ENCODE results near the gene ZNF232.
A peak's percentile ranks its signal among the peaks of the same experiment; 100 is the strongest.
"Not testable (repeated sequence)": the region's sequence is repeated elsewhere in the genome, so short reads cannot be mapped to it uniquely, and the experiment has no call there.

Gene ZNF232

GRCh38 chr17:5122586-5123342, 11.1 kb upstream of the ZNF232 start:
- TF ChIP-seq, protein P1, sequence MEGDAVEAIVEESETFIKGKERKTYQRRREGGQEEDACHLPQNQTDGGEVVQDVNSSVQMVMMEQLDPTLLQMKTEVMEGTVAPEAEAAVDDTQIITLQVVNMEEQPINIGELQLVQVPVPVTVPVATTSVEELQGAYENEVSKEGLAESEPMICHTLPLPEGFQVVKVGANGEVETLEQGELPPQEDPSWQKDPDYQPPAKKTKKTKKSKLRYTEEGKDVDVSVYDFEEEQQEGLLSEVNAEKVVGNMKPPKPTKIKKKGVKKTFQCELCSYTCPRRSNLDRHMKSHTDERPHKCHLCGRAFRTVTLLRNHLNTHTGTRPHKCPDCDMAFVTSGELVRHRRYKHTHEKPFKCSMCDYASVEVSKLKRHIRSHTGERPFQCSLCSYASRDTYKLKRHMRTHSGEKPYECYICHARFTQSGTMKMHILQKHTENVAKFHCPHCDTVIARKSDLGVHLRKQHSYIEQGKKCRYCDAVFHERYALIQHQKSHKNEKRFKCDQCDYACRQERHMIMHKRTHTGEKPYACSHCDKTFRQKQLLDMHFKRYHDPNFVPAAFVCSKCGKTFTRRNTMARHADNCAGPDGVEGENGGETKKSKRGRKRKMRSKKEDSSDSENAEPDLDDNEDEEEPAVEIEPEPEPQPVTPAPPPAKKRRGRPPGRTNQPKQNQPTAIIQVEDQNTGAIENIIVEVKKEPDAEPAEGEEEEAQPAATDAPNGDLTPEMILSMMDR (IDR thresholded peaks at IDR 0.05; ENCODE audit: insufficient read depth, low read depth, low read length, missing control alignments): no peak
- peak overlapping the region; percentile 31 for H3K4me3 ChIP-seq (ENCODE audit: low read length)
- no peak for DNase-seq (ENCODE audit: low read depth)

DNA sequence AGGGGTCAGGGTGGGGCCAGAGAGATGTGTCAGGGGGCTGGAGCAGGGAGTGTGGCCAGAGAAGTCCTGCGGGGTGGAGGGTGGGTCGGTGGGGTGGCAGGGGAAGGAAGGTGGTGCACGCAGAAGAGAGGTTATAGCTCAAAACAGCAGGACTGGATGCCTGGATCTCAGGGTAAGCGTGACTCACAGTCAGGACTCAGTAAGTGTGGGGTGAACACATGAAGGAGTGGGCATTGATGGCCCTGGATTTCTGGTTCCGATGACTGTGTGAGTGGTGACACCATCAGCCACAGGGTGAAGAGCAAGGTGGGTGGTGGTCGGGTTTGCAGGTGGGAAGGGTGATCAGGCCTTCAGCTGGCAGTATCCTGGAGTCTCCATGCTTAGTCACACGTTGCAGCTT, 10.4 kb upstream of the ZNF232 start:
- H3K4me3 ChIP-seq (ENCODE audit: low read length): not testable (repeated sequence)

GRCh38 chr17:5121186-5121841, 9.6 kb upstream of the ZNF232 start:
- no peak for DNase-seq (ENCODE audit: low read depth)
- TF ChIP-seq, protein P1 (IDR thresholded peaks at IDR 0.05; ENCODE audit: insufficient read depth, low read depth, low read length, missing control alignments): no peak
- no peak overlapping the region for H3K4me3 ChIP-seq (ENCODE audit: low read length)

More for the DNA sequence above, 10.4 kb upstream of the ZNF232 start:
- DNase-seq (ENCODE audit: low read depth): not testable (repeated sequence)

DNA sequence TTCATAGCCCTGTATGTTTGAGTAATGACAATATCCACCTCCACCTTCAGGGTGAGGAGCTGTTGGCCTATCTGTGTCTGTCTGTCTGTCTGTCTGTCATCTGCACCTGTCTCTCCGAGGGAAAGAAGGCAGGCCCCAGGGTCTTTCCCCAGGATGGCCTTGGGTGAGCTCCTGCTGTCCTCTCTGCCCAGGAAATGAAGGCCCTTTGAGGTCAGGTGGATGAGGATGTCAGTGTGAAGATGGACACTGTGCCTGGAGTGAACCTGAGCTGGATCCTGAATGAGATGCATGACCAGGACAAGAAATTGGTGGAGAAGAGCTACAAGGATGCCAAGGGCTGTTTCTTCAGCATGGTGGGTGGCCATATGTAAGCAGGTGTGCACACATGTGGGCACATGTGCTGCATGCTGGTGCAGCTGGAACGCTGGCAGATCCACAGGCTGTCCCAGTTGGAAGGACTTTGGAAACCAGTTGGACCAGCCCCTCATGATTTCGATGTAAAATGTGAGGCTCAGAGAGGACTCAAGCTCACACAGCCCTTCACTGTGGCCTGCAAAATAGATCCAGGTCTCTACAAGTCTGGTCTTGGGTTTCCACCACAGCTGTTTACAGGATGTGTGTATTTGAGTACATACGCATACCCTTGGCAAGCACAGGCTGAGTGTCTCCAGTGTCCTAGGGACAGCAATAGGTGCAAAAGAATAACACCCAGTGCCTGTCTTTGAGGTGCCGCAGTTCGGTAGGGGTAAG, 8.9 kb upstream of the ZNF232 start:
- DNase-seq (ENCODE audit: low read depth): not testable (repeated sequence)

GRCh38 chr17:5120036-5120435, 8.4 kb upstream of the ZNF232 start:
- no peak overlapping the region for H3K4me3 ChIP-seq (ENCODE audit: low read length)
- TF ChIP-seq, protein P1 (IDR thresholded peaks at IDR 0.05; ENCODE audit: insufficient read depth, low read depth, low read length, missing control alignments): no peak
- no peak for DNase-seq (ENCODE audit: low read depth)

More for the DNA sequence above, 8.9 kb upstream of the ZNF232 start:
- H3K4me3 ChIP-seq (ENCODE audit: low read length): not testable (repeated sequence)

GRCh38 chr17:5118219-5118618, 6.5 kb upstream of the ZNF232 start:
- peak; percentile 5 for DNase-seq (ENCODE audit: low read depth)

GRCh38 chr17:5115673-5116651, 4.3 kb upstream of the ZNF232 start, which contains the start of gene USP6:
Gene USP6 (plus strand): TSS chr17:5116032. CDS start chr17:5130368, 14,336 bp downstream.
- TF ChIP-seq, protein P1 (IDR thresholded peaks at IDR 0.05; ENCODE audit: insufficient read depth, low read depth, low read length, missing control alignments): no peak
- no peak for DNase-seq (ENCODE audit: low read depth)
- H3K4me3 ChIP-seq (ENCODE audit: low read length): no peak within 1 kb of the TSS

More at GRCh38 chr17:5118219-5118618, 6.5 kb upstream of the ZNF232 start:
- no peak overlapping the region for H3K4me3 ChIP-seq (ENCODE audit: low read length)
- TF ChIP-seq, protein P1 (IDR thresholded peaks at IDR 0.05; ENCODE audit: insufficient read depth, low read depth, low read length, missing control alignments): no peak
